GM20000 (cell line): ENCODE results near the gene CBX7.
"Not testable (repeated sequence)": the region's sequence is repeated elsewhere in the genome, so short reads cannot be mapped to it uniquely, and the experiment has no call there.

Source experiments
- DNase-seq: peaks from one replicate; pipeline ENCODE4 v3.0.0; 2012; ENCODE audit warnings: low spot score
- TF ChIP-seq, protein P1 (sequence below): IDR thresholded peaks from 2 replicates; pipeline ENCODE4 v1.5.1; 2012; ENCODE audit warnings: mild to moderate bottlenecking, control low read depth; ENCODE audit errors: extremely low read depth, missing control alignments

Gene CBX7

DNA sequence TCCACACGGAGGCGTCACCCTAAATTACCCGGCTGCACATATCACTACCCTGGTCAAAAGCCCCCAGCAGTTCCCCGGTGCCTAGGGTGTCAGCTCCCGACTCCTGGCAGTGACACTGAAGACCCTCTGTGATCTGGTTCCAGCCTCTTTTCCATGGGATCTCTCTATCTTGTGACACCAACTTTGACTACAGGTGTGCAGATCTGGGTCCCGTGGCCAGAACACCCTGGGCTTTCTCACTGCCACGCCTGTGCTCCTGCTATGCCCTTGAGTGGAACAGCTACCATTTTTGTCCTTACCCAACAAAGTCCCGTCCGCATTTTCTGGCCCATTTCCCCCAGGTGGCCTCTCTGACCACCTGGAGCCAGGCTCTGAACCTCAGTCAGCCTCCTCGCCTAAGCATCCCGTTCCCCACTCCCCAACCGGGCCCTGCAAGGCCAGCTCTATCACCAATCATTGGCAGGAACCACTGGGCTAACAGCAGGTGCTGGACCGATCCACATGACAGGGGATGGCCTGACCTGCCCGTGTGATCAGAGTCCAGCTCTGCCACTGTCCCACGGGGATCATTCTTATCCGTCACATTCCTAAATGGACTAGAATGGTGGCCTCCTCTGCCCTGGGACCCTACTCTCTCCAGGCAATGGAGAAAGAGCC is 20.7 kb upstream of the CBX7 start:
- DNase-seq: no peak
- TF ChIP-seq, protein P1, sequence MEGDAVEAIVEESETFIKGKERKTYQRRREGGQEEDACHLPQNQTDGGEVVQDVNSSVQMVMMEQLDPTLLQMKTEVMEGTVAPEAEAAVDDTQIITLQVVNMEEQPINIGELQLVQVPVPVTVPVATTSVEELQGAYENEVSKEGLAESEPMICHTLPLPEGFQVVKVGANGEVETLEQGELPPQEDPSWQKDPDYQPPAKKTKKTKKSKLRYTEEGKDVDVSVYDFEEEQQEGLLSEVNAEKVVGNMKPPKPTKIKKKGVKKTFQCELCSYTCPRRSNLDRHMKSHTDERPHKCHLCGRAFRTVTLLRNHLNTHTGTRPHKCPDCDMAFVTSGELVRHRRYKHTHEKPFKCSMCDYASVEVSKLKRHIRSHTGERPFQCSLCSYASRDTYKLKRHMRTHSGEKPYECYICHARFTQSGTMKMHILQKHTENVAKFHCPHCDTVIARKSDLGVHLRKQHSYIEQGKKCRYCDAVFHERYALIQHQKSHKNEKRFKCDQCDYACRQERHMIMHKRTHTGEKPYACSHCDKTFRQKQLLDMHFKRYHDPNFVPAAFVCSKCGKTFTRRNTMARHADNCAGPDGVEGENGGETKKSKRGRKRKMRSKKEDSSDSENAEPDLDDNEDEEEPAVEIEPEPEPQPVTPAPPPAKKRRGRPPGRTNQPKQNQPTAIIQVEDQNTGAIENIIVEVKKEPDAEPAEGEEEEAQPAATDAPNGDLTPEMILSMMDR: no peak

DNA sequence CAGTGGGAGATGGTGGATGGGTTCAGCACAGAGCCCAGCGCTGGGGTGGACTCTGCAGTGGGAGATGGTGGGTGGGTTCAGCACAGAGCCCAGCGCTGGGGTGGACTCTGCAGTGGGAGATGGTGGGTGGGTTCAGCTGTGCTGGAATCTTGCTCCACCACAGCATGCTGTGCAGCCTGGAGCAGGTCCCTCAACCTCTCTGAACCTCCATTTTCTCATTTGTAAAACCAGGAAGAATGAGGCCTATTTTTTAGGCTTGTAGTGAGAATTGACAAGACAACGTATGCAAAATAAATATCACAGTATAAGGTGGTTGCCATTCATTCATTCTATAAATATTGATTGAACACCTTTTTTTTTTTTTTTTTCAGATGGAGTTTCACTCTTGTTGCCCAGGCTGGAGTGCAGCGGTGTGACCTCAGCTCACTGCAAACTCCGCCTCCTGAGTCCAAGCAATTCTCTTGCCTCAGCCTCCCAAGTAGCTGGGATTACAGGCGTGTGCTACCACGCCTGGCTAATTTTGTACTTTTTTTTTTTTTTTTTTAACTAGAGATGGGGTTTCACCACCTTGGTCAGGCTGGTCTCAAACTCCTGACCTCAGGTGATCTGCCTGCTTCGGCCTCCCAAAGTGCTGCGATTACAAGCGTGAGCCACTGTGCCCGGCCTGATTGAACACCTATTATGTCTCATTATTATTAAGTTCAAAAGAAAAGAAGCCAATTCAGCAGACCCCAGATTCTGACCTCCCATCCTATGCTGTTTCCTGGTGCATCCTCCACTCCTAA is 20.0 kb upstream of the CBX7 start:
- not testable (repeated sequence) for DNase-seq

DNA sequence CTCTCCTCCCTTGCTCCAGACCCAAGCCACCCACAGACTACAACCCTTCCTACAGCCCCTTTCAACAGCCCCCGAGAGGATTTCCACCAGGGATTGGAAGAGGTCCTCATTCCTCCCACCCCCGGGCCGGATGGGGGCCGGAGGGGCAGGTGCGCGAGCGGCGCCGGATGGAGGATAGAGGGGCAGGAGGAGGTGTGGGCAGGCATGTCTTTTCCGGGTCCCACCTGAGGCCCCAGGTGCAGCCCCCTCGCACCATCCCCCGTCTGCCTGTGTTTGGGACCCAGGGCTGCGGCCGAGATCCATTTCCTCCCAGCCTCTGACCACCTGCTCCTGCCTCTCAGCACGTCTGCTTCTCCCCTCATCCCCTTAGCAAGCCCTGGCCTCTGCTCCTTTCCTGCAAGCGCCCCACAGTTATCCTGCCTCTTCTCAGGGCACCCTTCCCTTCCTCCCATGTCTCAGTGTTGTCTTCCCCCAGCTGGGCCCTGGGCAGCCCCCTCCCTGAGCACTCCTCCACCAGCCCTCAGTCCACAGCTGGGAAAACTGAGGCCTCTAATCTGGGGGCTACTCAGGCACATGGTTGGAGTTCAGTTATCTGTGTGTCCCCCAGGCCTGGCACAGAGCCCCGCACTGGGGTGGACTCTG is 19.3 kb upstream of the CBX7 start:
- TF ChIP-seq, protein P1: no peak
- DNase-seq: no peak

DNA sequence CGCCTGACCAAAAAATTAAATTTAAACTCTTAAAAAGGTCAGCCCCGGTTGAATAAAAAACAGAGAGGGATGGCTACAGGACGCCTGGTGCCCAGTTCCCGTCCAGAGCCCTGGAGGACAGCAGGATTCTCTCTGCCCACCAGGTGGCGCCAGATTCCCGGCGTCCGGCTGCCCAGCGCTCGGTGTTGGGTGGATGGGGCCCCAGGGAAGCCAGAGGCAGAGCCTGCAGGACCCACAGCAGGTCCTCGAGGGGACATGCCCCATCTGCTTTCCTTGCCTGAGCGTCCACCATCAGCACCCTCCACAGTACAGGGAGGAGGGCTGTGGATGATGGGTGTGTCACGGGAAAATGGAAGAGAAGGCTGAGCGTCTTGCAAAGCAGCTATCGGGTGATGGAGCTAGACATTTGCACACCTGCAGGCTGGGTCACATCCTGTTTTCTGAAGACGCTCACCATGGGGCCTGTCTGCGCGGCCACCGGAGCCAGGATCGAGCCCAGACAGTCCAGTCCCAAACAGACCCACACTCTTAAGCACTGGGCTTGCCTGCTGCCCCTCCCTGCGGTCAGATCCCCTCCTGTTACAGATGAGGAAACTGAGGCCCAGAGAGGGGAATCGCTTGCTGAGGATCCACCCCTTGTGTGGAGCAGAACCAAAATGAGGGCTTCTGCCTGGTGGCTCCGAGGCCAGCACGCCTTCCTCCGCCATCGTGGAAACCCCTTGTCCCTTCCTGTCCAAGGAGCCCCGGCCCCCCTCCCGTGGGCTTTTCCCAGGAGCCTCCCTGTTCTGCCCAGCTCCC is 18.5 kb upstream of the CBX7 start:
- TF ChIP-seq, protein P1: peak; percentile 81

DNA sequence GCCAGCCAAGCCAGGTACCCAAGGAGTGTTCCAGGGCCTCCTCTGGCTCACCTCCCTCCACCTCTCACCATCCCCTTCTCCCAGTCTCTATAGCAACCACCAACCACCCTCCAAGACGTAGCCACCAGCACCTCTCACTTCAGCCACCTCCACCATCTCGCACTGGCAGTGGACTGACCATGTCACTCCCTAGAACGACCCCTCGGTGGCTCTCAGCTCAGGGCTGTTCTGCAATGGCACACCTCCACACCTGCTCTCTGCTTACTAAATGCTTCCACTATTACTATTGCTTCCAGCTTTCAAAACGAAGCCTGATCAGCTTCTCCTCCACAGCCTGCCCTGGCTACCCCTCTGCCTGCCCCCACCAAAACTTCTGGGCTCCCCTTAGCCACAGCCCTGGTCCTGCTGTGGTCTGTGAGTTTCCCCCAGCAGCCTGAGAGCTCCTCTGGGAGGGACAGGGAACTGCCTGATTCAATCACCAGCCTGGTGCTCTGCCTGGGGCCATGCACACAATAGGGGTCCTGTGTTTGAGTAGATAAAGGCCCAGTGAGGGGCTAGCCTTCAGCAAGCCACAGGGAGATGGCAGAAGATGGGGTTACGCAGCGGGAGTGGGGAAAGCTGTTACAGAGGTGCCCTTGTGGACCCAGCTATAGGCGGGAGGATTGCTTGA is 17.5 kb upstream of the CBX7 start:
- DNase-seq: no peak

More for the DNA sequence above, 18.5 kb upstream of the CBX7 start:
- DNase-seq: peak; percentile 89

DNA sequence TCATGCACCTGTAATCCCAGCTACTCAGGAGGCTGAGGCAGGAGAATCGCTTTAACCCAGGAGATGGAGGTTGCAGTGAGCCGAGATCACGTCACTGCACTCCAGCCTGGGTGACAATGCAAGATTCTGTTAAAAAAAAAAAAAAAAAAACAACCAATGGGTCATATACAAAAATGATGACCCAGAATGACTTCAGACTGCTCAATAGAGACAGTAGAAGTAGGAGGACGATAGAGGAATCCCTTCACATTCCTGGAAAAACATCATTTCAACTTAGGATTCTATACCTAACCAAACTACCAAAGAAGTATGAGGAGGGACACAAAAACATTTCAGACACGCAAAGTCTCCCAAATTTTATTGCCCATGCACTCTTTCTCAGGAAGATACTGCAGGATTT is 14.1 kb upstream of the CBX7 start:
- no peak for DNase-seq
- TF ChIP-seq, protein P1: no peak

More for the DNA sequence above, 17.5 kb upstream of the CBX7 start:
- TF ChIP-seq, protein P1: no peak

DNA sequence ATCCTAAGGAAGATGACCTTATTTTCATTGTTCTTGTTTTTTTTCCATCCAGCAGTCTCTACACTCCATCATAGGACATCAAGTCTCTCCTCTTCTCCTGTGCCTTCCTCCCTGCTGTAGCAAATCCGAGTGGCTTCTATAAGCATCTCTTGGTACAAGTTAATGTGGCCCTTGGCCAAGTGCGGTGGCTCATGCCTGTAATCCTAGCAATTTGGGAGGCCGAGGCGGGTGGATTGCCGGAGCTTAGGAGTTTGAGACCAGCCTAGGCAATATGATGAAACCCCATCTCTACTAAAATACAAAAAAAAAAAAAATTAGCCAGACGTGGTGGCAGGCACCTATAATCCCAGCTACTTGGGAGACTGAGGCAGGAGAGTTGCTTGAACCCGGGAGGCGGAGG is 3.6 kb upstream of the CBX7 start:
- DNase-seq: not testable (repeated sequence)

DNA sequence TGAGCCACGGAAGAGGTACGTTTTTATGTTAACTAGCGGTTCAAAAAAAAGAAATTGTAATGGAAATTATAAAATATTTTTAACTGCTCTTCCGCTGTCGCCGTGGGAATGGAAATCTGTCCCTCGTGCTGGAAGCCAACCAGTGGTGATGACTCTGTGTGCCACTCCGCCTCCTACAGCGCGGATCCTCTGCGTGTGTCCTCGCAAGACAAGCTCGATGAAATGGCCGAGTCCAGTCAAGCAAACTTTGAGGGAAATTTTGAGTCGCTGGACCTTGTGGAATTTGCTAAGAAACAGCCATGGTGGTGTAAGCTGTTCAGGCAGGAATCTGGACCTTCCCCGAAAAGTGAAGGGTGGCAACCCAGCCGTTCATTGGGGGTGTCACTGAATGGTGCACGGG is 2.9 kb upstream of the CBX7 start:
- TF ChIP-seq, protein P1: no peak
- DNase-seq: no peak
